OCI-LY1 (cell line): ENCODE measurements around the gene GNB3.
A peak's percentile ranks its signal among the peaks of the same experiment; 100 is the strongest.
"Not testable (repeated sequence)": the region's sequence is repeated elsewhere in the genome, so short reads cannot be mapped to it uniquely, and the experiment has no call there.

ENCODE experiments used
- H2AFZ ChIP-seq: fragments of 200-600 bp; sonication (generic), shearing (Covaris generic); 2 replicates; pipeline ENCODE4 v1.6.0; 2014; ENCODE audit warnings: antibody characterized with exemption, mild to moderate bottlenecking, low read length
- H3F3A ChIP-seq: fragments of 200-600 bp; sonication (generic), shearing (Covaris generic); 2 replicates; pipeline ENCODE4 v1.6.0; 2014; ENCODE audit warnings: mild to moderate bottlenecking, antibody characterized with exemption, low read length, moderate library complexity; ENCODE audit not compliant: insufficient read depth
- H3K27ac ChIP-seq: fragments of 200-600 bp; sonication (generic); 2 replicates; pipeline ENCODE4 v1.5.1; 2014; ENCODE audit warnings: low read length, mixed run types, mild to moderate bottlenecking, low read depth; ENCODE audit not compliant: poor library complexity, severe bottlenecking
- H3K27me3 ChIP-seq: fragments of 200-600 bp; sonication (generic); 2 replicates; pipeline ENCODE4 v1.6.0; 2014; ENCODE audit warnings: antibody characterized with exemption, mild to moderate bottlenecking, low read length, moderate library complexity; ENCODE audit not compliant: insufficient read depth
- H3K36me3 ChIP-seq: fragments of 200-600 bp; sonication (generic); 2 replicates; pipeline ENCODE4 v1.6.1; 2014; ENCODE audit warnings: mild to moderate bottlenecking, antibody characterized with exemption, low read length, moderate library complexity, mixed read lengths; ENCODE audit not compliant: insufficient read depth
- H3K4me1 ChIP-seq: fragments of 200-600 bp; sonication (generic); 2 replicates; pipeline ENCODE4 v1.5.1; 2014; ENCODE audit warnings: mild to moderate bottlenecking, low read length, moderate library complexity; ENCODE audit not compliant: insufficient read depth, severe bottlenecking
- H3K4me2 ChIP-seq: fragments of 200-600 bp; sonication (generic), shearing (Covaris generic); 2 replicates; pipeline ENCODE4 v1.6.1; 2014; ENCODE audit warnings: low read length
- H3K4me3 ChIP-seq: fragments of 200-600 bp; sonication (generic); 2 replicates; pipeline ENCODE4 v1.5.1; 2014; ENCODE audit warnings: low read length, low read depth, mild to moderate bottlenecking, mixed read lengths; ENCODE audit not compliant: poor library complexity, severe bottlenecking
- H3K79me2 ChIP-seq: fragments of 200-600 bp; shearing (Covaris generic); 2 replicates; pipeline ENCODE4 v1.6.1; 2016; ENCODE audit warnings: mixed run types, low read length, mixed read lengths; ENCODE audit not compliant: insufficient read depth
- H3K9ac ChIP-seq: fragments of 200-600 bp; sonication (generic), shearing (Covaris generic); 2 replicates; pipeline ENCODE4 v1.6.1; 2014; ENCODE audit warnings: mild to moderate bottlenecking, low read length, mixed read lengths
- H3K9me2 ChIP-seq: fragments of 200-600 bp; sonication (generic), shearing (Covaris generic); 2 replicates; pipeline ENCODE4 v1.6.1; 2014; ENCODE audit warnings: low read depth, mild to moderate bottlenecking, low read length, mixed read lengths
- H3K9me3 ChIP-seq: fragments of 200-600 bp; shearing (Covaris generic); 2 replicates; pipeline ENCODE4 v1.6.1; 2014; ENCODE audit warnings: low read length, mixed read lengths
- H4K20me1 ChIP-seq: fragments of 200-600 bp; sonication (generic), shearing (Covaris generic); 2 replicates; pipeline ENCODE4 v1.6.0; 2016; ENCODE audit warnings: mild to moderate bottlenecking, low read length; ENCODE audit not compliant: insufficient read depth
- EZH2 ChIP-seq: fragments of 200-600 bp; sonication (generic), shearing (Covaris generic); IDR thresholded peaks from 2 replicates; pipeline ENCODE4 v1.8.0; 2017; ENCODE audit warnings: borderline replicate concordance, mixed run types, mild to moderate bottlenecking, antibody characterized with exemption, low read length, moderate library complexity, mixed read lengths
- TF ChIP-seq, protein P1 (sequence below): fragments of 200-600 bp; sonication (generic), shearing (Covaris generic); IDR thresholded peaks from 2 replicates; pipeline ENCODE4 v1.5.1; 2017; ENCODE audit warnings: mild to moderate bottlenecking, antibody characterized with exemption, low read length, moderate library complexity, mixed read lengths

The GNB3 gene

GRCh38 chr12:6891646-6892001 is 50.9 kb downstream of the GNB3 start:
- H3F3A ChIP-seq, result no peaks in the 10 kb centered on the region
- H3K9me2 ChIP-seq, result no peaks in the 10 kb centered on the region
- peaks cover 13% of the 10 kb centered on the region for H3K4me1 ChIP-seq
- peak overlapping the region; percentile 44 for H3K27ac ChIP-seq
- H4K20me1 ChIP-seq, result no peaks in the 10 kb centered on the region
- H3K9ac ChIP-seq, result peak overlapping the region; percentile 78
- H3K4me3 ChIP-seq, result peak overlapping the region; percentile 59
- TF ChIP-seq, protein P1, sequence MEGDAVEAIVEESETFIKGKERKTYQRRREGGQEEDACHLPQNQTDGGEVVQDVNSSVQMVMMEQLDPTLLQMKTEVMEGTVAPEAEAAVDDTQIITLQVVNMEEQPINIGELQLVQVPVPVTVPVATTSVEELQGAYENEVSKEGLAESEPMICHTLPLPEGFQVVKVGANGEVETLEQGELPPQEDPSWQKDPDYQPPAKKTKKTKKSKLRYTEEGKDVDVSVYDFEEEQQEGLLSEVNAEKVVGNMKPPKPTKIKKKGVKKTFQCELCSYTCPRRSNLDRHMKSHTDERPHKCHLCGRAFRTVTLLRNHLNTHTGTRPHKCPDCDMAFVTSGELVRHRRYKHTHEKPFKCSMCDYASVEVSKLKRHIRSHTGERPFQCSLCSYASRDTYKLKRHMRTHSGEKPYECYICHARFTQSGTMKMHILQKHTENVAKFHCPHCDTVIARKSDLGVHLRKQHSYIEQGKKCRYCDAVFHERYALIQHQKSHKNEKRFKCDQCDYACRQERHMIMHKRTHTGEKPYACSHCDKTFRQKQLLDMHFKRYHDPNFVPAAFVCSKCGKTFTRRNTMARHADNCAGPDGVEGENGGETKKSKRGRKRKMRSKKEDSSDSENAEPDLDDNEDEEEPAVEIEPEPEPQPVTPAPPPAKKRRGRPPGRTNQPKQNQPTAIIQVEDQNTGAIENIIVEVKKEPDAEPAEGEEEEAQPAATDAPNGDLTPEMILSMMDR, result no peak
- no peak for TF ChIP-seq EZH2
- H3K27me3 ChIP-seq, result no peaks in the 10 kb centered on the region
- H3K9me3 ChIP-seq, result no peaks in the 10 kb centered on the region
- H3K36me3 ChIP-seq, result 0 out of 2 replicates have a peak, but pooled peaks cover 5% of the 10 kb centered on the region
- no peaks in the 10 kb centered on the region for H3K79me2 ChIP-seq
- peak overlapping the region; percentile 78 for H3K4me2 ChIP-seq
- H2AFZ ChIP-seq, result peak overlapping the region; percentile 50; the same call in 1 of the 2 replicates

DNA sequence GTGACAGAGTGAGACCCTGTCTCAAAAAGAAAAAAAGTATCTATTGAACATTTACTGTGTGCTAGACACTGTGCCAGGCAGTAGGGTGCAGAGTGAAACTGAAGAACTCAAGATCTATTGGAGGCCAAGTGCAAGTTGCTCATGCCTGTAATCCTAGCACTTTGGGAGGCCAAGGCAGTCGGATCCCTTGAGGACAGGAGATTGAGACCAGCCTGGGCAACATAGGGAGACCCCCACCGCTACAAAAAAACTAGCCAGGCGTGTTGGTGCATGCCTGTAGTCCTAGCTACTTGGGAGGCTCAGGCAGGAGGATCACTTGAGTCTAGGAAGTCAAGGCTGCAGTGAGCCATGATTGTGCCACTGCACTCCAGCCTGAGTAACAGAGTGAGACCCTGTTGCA is 52.0 kb downstream of the GNB3 start:
- H3K27ac ChIP-seq, H3K4me3 ChIP-seq, H3K36me3 ChIP-seq, H3K9me3 ChIP-seq, H3F3A ChIP-seq, H3K9me2 ChIP-seq, H3K79me2 ChIP-seq, H3K9ac ChIP-seq, H3K27me3 ChIP-seq, H4K20me1 ChIP-seq, H2AFZ ChIP-seq, H3K4me2 ChIP-seq: not testable (repeated sequence)
- peaks cover 13% of the 10 kb centered on the region for H3K4me1 ChIP-seq

GRCh38 chr12:6894321-6894720 is 53.6 kb downstream of the GNB3 start:
- Histone ChIP-seq H3F3A (no peaks in the 10 kb centered on the region), H2AFZ (no peak overlapping the region), H3K4me2 (no peak overlapping the region), H3K9me3 (no peaks in the 10 kb centered on the region), H3K27me3 (no peaks in the 10 kb centered on the region), H3K36me3 (no peaks in the 10 kb centered on the region), H3K27ac (no peak overlapping the region), H3K9ac (no peak overlapping the region), H3K4me1 (peaks cover 13% of the 10 kb centered on the region), H3K79me2 (no peaks in the 10 kb centered on the region), H3K9me2 (no peaks in the 10 kb centered on the region), H4K20me1 (no peaks in the 10 kb centered on the region), H3K4me3 (no peak overlapping the region)
- TF ChIP-seq EZH2, result no peak
- TF ChIP-seq, protein P1, result no peak
